Tibial artery (tissue), 4 donors: ENCODE measurements around the gene ST8SIA6.
A peak's percentile ranks its signal among the peaks of the same experiment; 100 is the strongest.

Experiments
- DNase-seq, 2 donors: peaks; one replicate each; pipeline ENCODE4 v3.0.0-alpha.2; 2019
- H3K27ac ChIP-seq, 2 donors: fragments of 200-600 bp; sonication (generic) in 1 of 2; 1 replicate in 1 of 2; 2 replicates in 1 of 2; pipeline ENCODE4 v1.5.1; 2018 to 2019; ENCODE audit warnings: mild to moderate bottlenecking in 1 of 2
- H3K27me3 ChIP-seq, 2 donors: fragments of 200-600 bp; sonication (generic) in 1 of 2; one replicate each; pipeline versions ENCODE4 v1.5.1 to v1.6.0; 2016 to 2019
- H3K36me3 ChIP-seq, 3 donors: fragments of 200-600 bp; sonication (generic) in 2 of 3; one replicate each; pipeline ENCODE4 v1.5.1; 2016 to 2019; ENCODE audit warnings: mild to moderate bottlenecking in 2 of 3
- H3K4me1 ChIP-seq, 4 donors: fragments of 200-600 bp; sonication (generic) in 2 of 4; 1 replicate in 3 of 4; 2 replicates in 1 of 4; pipeline ENCODE4 v1.5.1; 2016 to 2019
- H3K4me3 ChIP-seq, 2 donors: fragments of 200-600 bp; sonication (generic) in 1 of 2; 1 replicate in 1 of 2; 2 replicates in 1 of 2; pipeline ENCODE4 v1.5.1; 2018 to 2019; ENCODE audit warnings: mild to moderate bottlenecking in 2 of 2
- H3K9me3 ChIP-seq, 3 donors: fragments of 200-600 bp; sonication (generic) in 1 of 3; one replicate each; pipeline ENCODE4 v1.5.1; 2016 to 2019
- CTCF ChIP-seq, 2 experiments: fragments of 200-600 bp in 1 of 2; fragments of 450-650 bp in 1 of 2; IDR thresholded peaks; one replicate each; pipeline ENCODE4 v1.5.1; 2017 to 2019; ENCODE audit warnings: antibody characterized with exemption in 2 of 2, mild to moderate bottlenecking in 1 of 2, moderate library complexity in 1 of 2
- intact Hi-C: fragments of 100-400 bp; cut with DNase I; formaldehyde crosslinking; loops from one replicate; pipeline ENCODE4 v1.15.0; 2023; ENCODE audit warnings: low total_unique reads

The ST8SIA6 gene

GRCh38 chr10:17435953-17436352, 18.4 kb downstream of the ST8SIA6 start:
- Histone ChIP-seq H3K27ac (no peak overlapping the region), H3K36me3 (no peaks in the 10 kb centered on the region), H3K4me3 (no peak overlapping the region), H3K4me1 (peaks cover 0 to 22% (median 10%) of the 10 kb centered on the region in 4 donors), H3K9me3 (no peaks in the 10 kb centered on the region), H3K27me3 (peaks cover 0 to 2% of the 10 kb centered on the region in 2 donors)
- TF ChIP-seq CTCF (IDR thresholded peaks at IDR 0.05) = no peak
- DNase-seq = no peak
- intact Hi-C loops = no loop called here

GRCh38 chr10:17435187-17435586, 19.2 kb downstream of the ST8SIA6 start:
- peak overlapping the region; percentile 16 to 18 for H3K27ac ChIP-seq
- peaks cover 0 to 2% of the 10 kb centered on the region in 2 donors for H3K27me3 ChIP-seq
- H3K4me3 ChIP-seq = no peak overlapping the region
- no peak for TF ChIP-seq CTCF (IDR thresholded peaks at IDR 0.05)
- no peaks in the 10 kb centered on the region for H3K9me3 ChIP-seq
- no peaks in the 10 kb centered on the region for H3K36me3 ChIP-seq
- no peak for DNase-seq
- H3K4me1 ChIP-seq = peaks cover 0 to 23% (median 11%) of the 10 kb centered on the region in 4 donors
- intact Hi-C loops = no loop called here

- intact Hi-C loops = loop anchor here (5.0 kb wide), 1 partner anchor 590 kb away; no protein-coding TSS in a partner anchor
- no peak for DNase-seq
- Histone ChIP-seq H3K27me3 (peaks cover 0 to 2% of the 10 kb centered on the region in 2 donors), H3K36me3 (no peaks in the 10 kb centered on the region), H3K9me3 (no peaks in the 10 kb centered on the region), H3K4me3 (no peak overlapping the region), H3K27ac (no peak overlapping the region), H3K4me1 (peaks cover 0 to 23% (median 11%) of the 10 kb centered on the region in 4 donors)
- no peak for TF ChIP-seq CTCF (IDR thresholded peaks at IDR 0.05)
Measured at GRCh38 chr10:17432723-17433122, 21.7 kb downstream of the ST8SIA6 start.

GRCh38 chr10:17431871-17432311, 22.5 kb downstream of the ST8SIA6 start:
- H3K36me3 ChIP-seq = no peaks in the 10 kb centered on the region
- intact Hi-C loops = loop anchor here (5.0 kb wide), 1 partner anchor 590 kb away; no protein-coding TSS in a partner anchor
- DNase-seq = no peak

GRCh38 chr10:17430647-17431355, 23.6 kb downstream of the ST8SIA6 start:
- Histone ChIP-seq H3K36me3 (no peaks in the 10 kb centered on the region), H3K4me3 (no peak overlapping the region), H3K9me3 (no peaks in the 10 kb centered on the region), H3K27me3 (peaks cover 0 to 2% of the 10 kb centered on the region in 2 donors), H3K27ac (no peak overlapping the region), H3K4me1 (peaks cover 0 to 23% (median 11%) of the 10 kb centered on the region in 4 donors)
- intact Hi-C loops = loop anchor here (5.0 kb wide), 1 partner anchor 588 kb away; no protein-coding TSS in a partner anchor
- peak; percentile 81 to 87 for TF ChIP-seq CTCF (IDR thresholded peaks at IDR 0.05)
- DNase-seq = peak; percentile 73 to 85

More at GRCh38 chr10:17431871-17432311, 22.5 kb downstream of the ST8SIA6 start:
- no peaks in the 10 kb centered on the region for H3K9me3 ChIP-seq
- no peak overlapping the region for H3K27ac ChIP-seq
- H3K27me3 ChIP-seq = peaks cover 0 to 2% of the 10 kb centered on the region in 2 donors
- peaks cover 0 to 23% (median 11%) of the 10 kb centered on the region in 4 donors for H3K4me1 ChIP-seq
- no peak overlapping the region for H3K4me3 ChIP-seq
- no peak for TF ChIP-seq CTCF (IDR thresholded peaks at IDR 0.05)
